Right lobe of liver (tissue), 4 donors: ENCODE measurements around the gene KLRC4.
"Not testable (repeated sequence)": the region's sequence is repeated elsewhere in the genome, so short reads cannot be mapped to it uniquely, and the experiment has no call there.

Experiments
- POLR2A ChIP-seq: fragments of 450-650 bp; IDR thresholded peaks from one replicate; pipeline ENCODE4 v1.6.1; 2017; ENCODE audit warnings: antibody characterized with exemption, mild to moderate bottlenecking
- TF ChIP-seq, protein P1 (sequence below), 4 donors: fragments of 200-600 bp in 3 of 4; fragments of 450-650 bp in 1 of 4; IDR thresholded peaks; one replicate each; pipeline versions ENCODE4 v1.5.1 to v1.8.0; 2016 to 2022; ENCODE audit warnings: antibody characterized with exemption in 4 of 4, mild to moderate bottlenecking in 2 of 4
- donor health status: DM: no; HTN: no; CAD: no.
- donor health status: DM: no; HTN: no; CAD: no.
- donor health status: DM: no; HTN: yes; CAD: no.

DNA sequence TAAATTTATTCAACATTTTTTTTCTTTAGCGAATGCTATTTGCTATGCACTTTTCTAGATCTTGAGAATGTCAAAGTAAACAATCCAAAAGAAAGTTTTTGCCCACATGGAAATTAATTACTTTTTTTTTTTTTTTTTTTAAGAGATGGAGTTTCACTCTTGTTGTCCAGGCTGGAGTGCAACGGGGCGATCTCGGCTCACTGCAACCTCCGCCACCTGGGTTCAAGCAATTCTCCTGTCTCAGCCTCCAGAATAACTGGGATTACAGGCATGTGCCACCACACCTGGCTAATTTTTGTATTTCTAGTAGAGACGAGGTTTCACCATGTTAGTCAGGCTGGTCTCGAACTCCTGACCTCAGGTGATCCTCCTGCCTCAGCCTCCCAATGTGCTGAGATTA is 18.6 kb downstream of the KLRC4 start:
- TF ChIP-seq, protein P1, sequence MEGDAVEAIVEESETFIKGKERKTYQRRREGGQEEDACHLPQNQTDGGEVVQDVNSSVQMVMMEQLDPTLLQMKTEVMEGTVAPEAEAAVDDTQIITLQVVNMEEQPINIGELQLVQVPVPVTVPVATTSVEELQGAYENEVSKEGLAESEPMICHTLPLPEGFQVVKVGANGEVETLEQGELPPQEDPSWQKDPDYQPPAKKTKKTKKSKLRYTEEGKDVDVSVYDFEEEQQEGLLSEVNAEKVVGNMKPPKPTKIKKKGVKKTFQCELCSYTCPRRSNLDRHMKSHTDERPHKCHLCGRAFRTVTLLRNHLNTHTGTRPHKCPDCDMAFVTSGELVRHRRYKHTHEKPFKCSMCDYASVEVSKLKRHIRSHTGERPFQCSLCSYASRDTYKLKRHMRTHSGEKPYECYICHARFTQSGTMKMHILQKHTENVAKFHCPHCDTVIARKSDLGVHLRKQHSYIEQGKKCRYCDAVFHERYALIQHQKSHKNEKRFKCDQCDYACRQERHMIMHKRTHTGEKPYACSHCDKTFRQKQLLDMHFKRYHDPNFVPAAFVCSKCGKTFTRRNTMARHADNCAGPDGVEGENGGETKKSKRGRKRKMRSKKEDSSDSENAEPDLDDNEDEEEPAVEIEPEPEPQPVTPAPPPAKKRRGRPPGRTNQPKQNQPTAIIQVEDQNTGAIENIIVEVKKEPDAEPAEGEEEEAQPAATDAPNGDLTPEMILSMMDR (IDR thresholded peaks at IDR 0.05) = not testable (repeated sequence)
- not testable (repeated sequence) for TF ChIP-seq POLR2A
